ENCODE measurements around the gene CMA1.

CMA1 gene

GRCh38 chr14:24465368-24465767 lies 42.7 kb downstream of the CMA1 start:
- no peak for DNase-seq

GRCh38 chr14:24463884-24464785 lies 43.9 kb downstream of the CMA1 start:
- DNase-seq, result no peak

GRCh38 chr14:24463017-24463883 lies 44.8 kb downstream of the CMA1 start:
- no peak for DNase-seq

GRCh38 chr14:24461336-24461735 lies 46.7 kb downstream of the CMA1 start:
- no peak for DNase-seq

- DNase-seq, result no peak
Measured at GRCh38 chr14:24459331-24459730, 48.7 kb downstream of the CMA1 start.

- no peak for DNase-seq
Measured at GRCh38 chr14:24458736-24459135, 49.3 kb downstream of the CMA1 start.

GRCh38 chr14:24456980-24457379 lies 51.1 kb downstream of the CMA1 start:
- no peak for DNase-seq

Data from activated CD4-positive, alpha-beta T cell treated with anti-CD3 and anti-CD28 coated beads, Interleukin-2, amount 50 U/mL, for 4 hours (primary cell).